H1 (cell line): ENCODE results near the gene CMIP. TPM values are rescaled to one million over a fixed set of nuclear protein-coding genes. Genes with fewer than 3 reads are reported as not detected.

ENCODE experiments used
- MAFK ChIP-seq: IDR thresholded peaks from 2 replicates; pipeline ENCODE4 v1.6.1; 2012; ENCODE audit warnings: low read depth, mild to moderate bottlenecking, improper control_type of control experiment, low read length
- PHF8 ChIP-seq: fragments of 200-600 bp; sonication (generic); conservative IDR thresholded peaks from 2 replicates; pipeline ENCODE4 v1.7.1; 2012; ENCODE audit warnings: low read depth, mild to moderate bottlenecking, inconsistent platforms, low read length, moderate library complexity
- RFX5 ChIP-seq: IDR thresholded peaks from 2 replicates; pipeline ENCODE4 v1.6.1; 2011; ENCODE audit warnings: low read depth, low read length, improper control_type of control experiment, borderline replicate concordance
- RNF2 ChIP-seq: fragments of 200-900, 300-1000 bp; sonication (generic); IDR thresholded peaks from 2 replicates; pipeline ENCODE4 v1.7.1; 2016; ENCODE audit warnings: borderline replicate concordance, low read depth, mild to moderate bottlenecking, antibody characterized with exemption, low read length; ENCODE audit not compliant: poor library complexity, severe bottlenecking; ENCODE audit errors: missing control alignments
- TAF1 ChIP-seq: IDR thresholded peaks from 2 replicates; pipeline ENCODE4 v1.6.1; 2011; ENCODE audit warnings: mild to moderate bottlenecking, low read depth, low read length
- polyA plus RNA-seq, 7 experiments: library from polyadenylated mRNA; depleted of rRNA in 3 of 7; stranded (reverse) in 5 of 7; unstranded in 2 of 7; fragments of >200 nt in 5 of 7; fragments of 200-250 nt in 2 of 7; gene quantifications; 1 replicate in 5 of 7; 2 replicates in 1 of 7; 4 replicates in 1 of 7; pipeline versions ENCODE4 v1.2.1 to v1.2.3, GENCODE V29; 2011 to 2013; ENCODE audit warnings: missing spikeins in 2 of 7, mixed read lengths in 2 of 7
- total RNA-seq: library from RNA; stranded (reverse); fragmentation: NEBNext Ultra II Directional; extraction: Animal tissue kit (Norgen Biotek cat#: 25700); gene quantifications from 2 replicates; pipeline ENCODE4 v1.2.1, GENCODE V29; 2021

CMIP gene
- total and polyA plus RNA-seq, 2 of the 8 experiments (the other 6 are each of a cell fraction or from before 2014, with no cell fraction given), result 7.9 to 53.2 TPM

GRCh38 chr16:81531419-81531821 is 86.8 kb downstream of the CMIP start (continued):
- TF ChIP-seq RNF2 (no peak), RFX5 (no peak), MAFK (no peak), TAF1 (no peak), PHF8 (no peak)
- TF ChIP-seq, all 59 proteins: peak for 0
